OCI-M2 (cell line): ENCODE results near the gene SIK3.

Source experiments
- DNase-seq: peaks from one replicate; lab custom pipeline; 2025; ENCODE audit not compliant: unreplicated experiment; lab: John Stamatoyannopoulos, UW

SIK3 gene

GRCh38 chr11:117080370-117080769 is 17.9 kb downstream of the SIK3 start:
- DNase-seq: no peak

GRCh38 chr11:117076941-117077691 is 21.1 kb downstream of the SIK3 start:
- DNase-seq: no peak

DNA sequence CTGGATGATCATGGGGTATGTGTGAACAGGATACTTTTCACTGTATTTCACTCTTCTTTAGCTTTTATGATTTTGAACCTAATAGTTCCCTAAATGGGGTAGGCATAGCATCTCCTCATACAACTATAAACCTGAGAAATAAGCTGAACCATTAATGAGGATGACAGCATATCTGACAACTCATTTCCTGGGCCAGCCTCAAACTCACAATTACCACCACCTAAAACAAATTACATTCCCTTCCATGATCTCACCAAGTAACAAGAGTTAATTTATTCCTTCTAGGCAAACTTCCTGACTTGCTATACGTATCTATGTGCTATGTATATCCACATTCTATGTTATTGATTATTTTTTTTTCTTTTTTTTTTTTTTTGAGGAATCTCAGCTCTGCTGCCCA is 23.0 kb downstream of the SIK3 start:
- DNase-seq: no peak

GRCh38 chr11:117074119-117074518 is 24.1 kb downstream of the SIK3 start:
- no peak for DNase-seq

- DNase-seq: no peak
These were observed 24.7 kb downstream of the SIK3 start for GRCh38 chr11:117073539-117073938.

DNA sequence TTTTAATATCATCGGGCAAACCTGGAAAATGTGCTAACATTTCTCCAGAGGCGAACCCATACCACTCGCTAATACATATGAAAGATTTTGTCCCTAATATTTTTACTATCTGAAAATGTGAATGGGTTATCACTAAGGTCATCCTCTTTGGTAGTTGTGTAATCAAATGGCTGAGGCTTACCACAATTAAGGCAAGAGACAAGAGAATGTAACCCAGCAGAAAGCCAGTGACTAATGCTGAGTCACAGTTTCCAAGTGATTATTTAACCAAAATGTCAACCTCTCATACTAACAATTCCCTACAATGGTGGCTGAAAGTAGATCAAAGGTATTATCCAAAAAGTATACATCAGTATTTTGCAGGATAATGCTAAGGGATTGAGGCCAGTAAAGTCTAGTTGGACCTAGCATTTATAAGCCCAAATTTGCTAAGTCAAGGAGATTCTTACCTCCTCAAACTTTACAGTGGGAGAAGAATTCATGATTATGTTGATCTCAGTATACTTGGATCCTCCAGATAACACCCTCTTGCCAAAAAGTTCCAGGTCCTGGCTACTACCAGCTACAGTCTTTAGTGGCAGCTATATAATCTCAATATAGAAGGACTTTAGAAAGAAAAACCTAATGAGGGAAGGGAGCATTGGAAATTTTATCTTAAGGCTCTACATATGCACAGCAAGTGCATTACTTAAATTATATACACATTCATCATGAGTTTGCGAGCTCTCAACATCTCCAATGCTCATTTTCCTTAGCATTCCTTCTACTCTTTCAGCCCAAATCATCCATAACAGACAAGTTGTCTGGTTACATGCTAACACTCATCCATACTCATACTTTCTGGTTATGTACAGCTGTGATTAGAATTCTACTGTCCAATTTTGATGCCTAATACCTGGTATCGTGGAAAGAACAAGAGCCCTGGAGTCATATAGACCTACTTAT is 25.4 kb downstream of the SIK3 start:
- DNase-seq: no peak

GRCh38 chr11:117071344-117071787 is 26.9 kb downstream of the SIK3 start:
- no peak for DNase-seq

DNA sequence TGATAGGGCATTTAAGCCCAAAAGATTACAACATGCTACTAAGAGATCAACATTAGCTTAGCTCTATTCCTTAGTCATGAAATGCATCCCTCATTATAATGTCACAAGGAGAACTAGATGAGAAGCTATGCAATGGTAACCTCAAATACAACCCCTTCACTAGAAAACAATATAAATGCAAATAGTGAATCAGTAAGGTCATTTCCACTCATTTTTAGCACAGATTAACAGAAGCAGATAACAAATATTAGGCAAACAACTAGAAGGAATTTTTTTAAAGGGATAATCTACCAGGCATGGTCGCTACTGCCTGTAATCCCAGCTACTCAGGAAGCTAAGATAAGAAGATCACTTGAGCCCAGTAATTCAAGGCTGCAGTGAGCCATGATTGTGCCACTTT is 28.2 kb downstream of the SIK3 start:
- DNase-seq: no peak

DNA sequence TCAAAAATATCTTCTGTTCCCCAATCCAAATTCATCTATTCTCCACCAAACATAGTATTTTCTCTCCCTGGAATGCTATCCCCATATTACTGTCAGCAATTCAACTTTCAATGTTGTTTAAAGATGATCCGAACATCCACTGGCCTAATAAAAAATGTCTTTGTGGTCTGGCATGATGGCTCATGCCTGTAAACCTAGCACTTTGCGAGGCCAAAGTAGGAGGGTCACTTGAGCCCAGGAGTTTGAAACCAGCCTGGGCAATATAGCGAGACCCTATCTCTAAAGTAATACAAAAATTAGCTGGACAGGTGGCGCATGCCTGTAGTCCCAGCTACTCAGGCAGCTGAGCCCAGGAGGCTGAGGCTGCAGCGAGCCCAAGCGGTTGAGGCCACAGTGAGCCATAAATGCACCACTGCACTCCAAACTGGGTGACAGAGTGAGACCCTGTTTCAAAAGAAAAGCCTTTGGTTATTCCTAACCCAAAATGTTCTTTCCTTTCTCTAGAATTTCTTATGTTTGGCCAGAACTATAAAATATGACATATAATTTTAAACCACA is 29.8 kb downstream of the SIK3 start:
- DNase-seq: no peak

- DNase-seq: no peak
These were observed 31.3 kb downstream of the SIK3 start for GRCh38 chr11:117066959-117067358.

- no peak for DNase-seq
These were observed 34.0 kb downstream of the SIK3 start for GRCh38 chr11:117064275-117064674.

GRCh38 chr11:117062498-117062897 is 35.7 kb downstream of the SIK3 start:
- no peak for DNase-seq

GRCh38 chr11:117061256-117061655 is 37.0 kb downstream of the SIK3 start:
- DNase-seq: no peak

GRCh38 chr11:117059611-117060148 is 38.5 kb downstream of the SIK3 start:
- no peak for DNase-seq

DNA sequence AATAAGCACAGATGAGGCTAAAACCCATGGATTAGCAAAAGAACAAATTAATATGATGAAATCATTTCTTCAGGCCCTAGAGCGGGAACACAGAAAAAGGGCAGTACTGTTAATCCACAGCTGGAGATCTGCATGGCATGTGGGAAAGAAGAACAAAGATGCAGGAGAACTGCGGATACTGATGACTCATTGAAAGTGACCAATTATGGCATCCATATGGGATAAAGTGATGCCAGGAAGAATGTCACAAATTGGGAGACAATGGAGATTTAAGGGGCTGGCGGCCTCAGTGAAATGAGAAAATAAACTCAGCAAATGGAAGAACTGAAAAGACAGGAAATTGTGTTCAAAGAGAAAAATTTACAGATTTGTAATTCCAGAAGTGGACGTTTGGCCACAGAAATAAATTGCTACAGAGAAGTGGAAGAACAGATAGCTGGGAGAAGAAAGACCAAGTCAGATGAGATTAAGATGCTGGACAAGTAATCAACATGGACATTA is 39.4 kb downstream of the SIK3 start:
- DNase-seq: no peak

DNA sequence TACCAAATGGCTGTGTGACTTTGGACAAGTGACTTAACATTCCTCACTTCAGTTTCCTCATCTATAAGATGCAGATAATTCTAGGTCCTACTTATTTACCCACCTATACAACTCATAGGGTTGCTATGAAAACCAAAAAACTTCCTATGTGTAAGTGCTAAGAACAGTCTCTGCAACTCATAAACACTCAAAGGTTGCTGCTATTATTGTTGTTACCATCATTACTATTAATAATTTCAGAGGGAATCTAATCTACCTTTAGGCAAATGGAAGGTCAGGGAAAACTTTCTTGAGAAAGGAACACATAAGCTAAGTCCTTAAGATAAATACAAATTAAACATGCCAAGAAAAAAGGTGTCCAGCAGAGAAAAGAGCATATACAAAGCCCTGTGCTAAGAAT is 40.5 kb downstream of the SIK3 start:
- DNase-seq: no peak

GRCh38 chr11:117057317-117057716 is 40.9 kb downstream of the SIK3 start:
- no peak for DNase-seq

DNA sequence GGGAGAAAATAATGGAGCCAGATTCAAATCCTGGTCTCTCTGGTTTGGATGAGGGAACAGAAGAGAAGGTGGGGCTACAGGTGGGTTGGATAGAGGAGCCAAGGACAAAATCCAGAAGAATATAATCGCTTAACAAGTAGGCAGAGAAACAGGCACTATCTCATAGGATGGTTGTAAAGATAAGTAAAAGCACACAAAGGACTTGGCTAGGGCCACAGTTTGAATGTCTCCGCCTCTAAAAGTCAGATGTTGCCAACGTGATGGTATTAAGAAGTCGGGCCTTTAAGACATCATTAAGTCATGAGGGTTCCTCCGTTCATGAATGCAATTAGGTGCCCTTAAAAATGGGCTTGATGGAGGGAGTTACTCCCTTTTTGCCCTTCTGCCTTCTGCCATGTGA is 42.8 kb downstream of the SIK3 start:
- DNase-seq: no peak

- no peak for DNase-seq
These were observed 43.8 kb downstream of the SIK3 start for GRCh38 chr11:117054382-117054781.

DNA sequence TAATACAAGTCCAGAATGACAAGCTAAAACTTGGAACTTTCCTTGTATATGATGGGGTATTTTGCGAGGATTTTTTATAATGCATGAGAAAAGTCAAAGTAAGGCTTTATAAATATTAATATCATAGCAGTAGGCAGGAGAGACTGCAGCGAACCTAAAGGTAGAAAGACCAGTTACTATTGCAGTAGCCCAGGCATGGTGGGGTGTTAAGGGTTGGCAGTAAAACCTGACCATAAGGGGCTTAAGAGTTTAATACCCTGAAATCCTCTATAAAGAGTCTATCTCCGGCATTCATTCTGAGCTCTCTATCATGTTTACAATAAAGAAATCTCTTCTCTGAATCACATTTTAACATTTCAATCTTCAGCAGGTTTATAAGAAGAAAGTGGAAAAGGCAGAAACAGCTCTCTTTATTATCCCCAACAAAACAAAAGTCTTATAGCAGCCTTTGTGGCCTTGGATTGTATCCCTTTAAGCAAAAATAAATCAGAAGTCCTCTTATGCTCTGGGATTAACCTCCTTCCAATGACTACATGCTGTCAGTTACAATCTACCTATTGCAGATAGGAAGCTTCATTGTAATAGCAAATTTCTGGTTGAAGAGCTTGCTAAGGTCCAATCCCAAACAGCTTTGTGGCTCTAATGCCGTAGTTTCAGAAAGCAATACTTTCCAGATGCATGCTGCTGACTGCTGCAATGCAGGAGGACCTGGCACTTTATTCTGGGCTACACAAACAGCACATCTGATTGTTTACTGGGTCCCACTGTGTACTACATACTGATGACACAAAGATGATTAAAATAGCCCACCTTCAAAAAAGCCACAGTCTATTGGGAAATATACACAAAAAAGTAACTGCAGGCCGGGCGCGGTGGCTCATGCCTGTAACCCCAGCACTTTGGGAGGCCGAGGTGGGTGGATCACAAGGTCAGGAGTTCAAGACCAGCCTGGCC is 45.8 kb downstream of the SIK3 start:
- DNase-seq: no peak
